ENCODE data around the gene SRL.

SRL gene

DNA sequence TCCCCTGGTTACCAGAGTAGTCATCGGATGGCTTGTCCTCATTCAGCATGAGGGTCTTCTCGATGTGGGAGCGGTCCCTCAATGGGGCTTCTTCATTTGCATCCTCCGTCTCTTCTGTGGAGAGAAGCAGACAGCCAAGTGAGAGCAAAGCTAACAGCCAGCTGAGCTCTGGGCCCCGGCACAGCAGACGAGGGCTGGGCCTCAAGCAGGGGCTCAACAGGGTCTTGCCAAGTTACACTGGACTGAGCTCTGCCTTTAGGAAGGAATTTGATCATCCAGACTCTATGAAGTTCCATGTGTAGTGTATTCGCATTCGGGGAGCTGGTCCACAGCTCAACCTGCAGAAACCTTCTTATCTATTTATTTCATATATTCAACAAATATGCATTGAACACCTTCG is 37.4 kb downstream of the SRL start:
- no peak for ATAC-seq
- TF ChIP-seq ZNF70 (CRISPR knock-in tag; IDR thresholded peaks at IDR 0.05) (no peak), CSRNP3 (CRISPR knock-in tag; IDR thresholded peaks at IDR 0.05) (no peak), ZFP30 (CRISPR knock-in tag; IDR thresholded peaks at IDR 0.05) (no peak), OSR1 (CRISPR knock-in tag; IDR thresholded peaks at IDR 0.05) (no peak), BACH2 (CRISPR knock-in tag; IDR thresholded peaks at IDR 0.05; ENCODE audit: borderline replicate concordance) (no peak), PATZ1 (CRISPR knock-in tag; IDR thresholded peaks at IDR 0.05; ENCODE audit: borderline replicate concordance) (no peak), ARNTL (CRISPR knock-in tag; IDR thresholded peaks at IDR 0.05; ENCODE audit: borderline replicate concordance, low read depth) (no peak), POU6F1 (CRISPR knock-in tag; IDR thresholded peaks at IDR 0.05; ENCODE audit: borderline replicate concordance, low read depth) (no peak), RARB (CRISPR knock-in tag; IDR thresholded peaks at IDR 0.05) (no peak), GLIS3 (CRISPR knock-in tag; IDR thresholded peaks at IDR 0.05) (no peak), ESRRG (CRISPR knock-in tag; IDR thresholded peaks at IDR 0.05) (no peak), CSDC2 (CRISPR knock-in tag; IDR thresholded peaks at IDR 0.05) (no peak), ZFP3 (CRISPR knock-in tag; IDR thresholded peaks at IDR 0.05) (no peak), ISL1 (CRISPR knock-in tag; IDR thresholded peaks at IDR 0.05) (no peak), CREB5 (CRISPR knock-in tag; IDR thresholded peaks at IDR 0.05; ENCODE audit: low read depth) (no peak), PPARA (CRISPR knock-in tag; IDR thresholded peaks at IDR 0.05; ENCODE audit: borderline replicate concordance) (no peak), ZC3H10 (CRISPR knock-in tag; IDR thresholded peaks at IDR 0.05) (no peak), ZNF565 (CRISPR knock-in tag; conservative IDR thresholded peaks at IDR 0.05; ENCODE audit: low read depth) (no peak), TCF4 (CRISPR knock-in tag; IDR thresholded peaks at IDR 0.05; ENCODE audit: borderline replicate concordance) (no peak), TOX (CRISPR knock-in tag; IDR thresholded peaks at IDR 0.05; ENCODE audit: borderline replicate concordance) (no peak)

DNA sequence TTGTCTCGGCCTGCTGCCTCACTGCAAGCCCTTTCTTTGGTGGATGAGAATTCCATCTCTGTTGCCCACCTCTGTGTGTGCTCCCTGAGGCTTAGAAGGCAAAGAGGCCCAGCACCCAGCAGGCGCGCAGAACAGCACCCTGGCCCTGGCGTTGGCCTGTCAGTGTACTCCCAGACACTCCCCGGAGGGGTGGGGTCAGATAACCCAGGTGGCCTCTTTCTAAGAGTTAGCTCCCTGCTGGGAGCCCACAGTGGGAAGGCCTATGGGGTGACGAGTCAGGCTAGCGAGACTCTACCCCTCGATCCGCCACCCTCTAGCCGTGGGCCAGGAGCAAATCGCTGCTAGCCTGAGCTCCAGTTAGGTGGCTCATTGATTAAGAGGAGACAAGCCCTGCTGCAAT is 38.1 kb downstream of the SRL start:
- TF ChIP-seq ZNF70 (CRISPR knock-in tag; IDR thresholded peaks at IDR 0.05) = no peak
- no peak for TF ChIP-seq POU6F1 (CRISPR knock-in tag; IDR thresholded peaks at IDR 0.05; ENCODE audit: borderline replicate concordance, low read depth)
- ATAC-seq = no peak

DNA sequence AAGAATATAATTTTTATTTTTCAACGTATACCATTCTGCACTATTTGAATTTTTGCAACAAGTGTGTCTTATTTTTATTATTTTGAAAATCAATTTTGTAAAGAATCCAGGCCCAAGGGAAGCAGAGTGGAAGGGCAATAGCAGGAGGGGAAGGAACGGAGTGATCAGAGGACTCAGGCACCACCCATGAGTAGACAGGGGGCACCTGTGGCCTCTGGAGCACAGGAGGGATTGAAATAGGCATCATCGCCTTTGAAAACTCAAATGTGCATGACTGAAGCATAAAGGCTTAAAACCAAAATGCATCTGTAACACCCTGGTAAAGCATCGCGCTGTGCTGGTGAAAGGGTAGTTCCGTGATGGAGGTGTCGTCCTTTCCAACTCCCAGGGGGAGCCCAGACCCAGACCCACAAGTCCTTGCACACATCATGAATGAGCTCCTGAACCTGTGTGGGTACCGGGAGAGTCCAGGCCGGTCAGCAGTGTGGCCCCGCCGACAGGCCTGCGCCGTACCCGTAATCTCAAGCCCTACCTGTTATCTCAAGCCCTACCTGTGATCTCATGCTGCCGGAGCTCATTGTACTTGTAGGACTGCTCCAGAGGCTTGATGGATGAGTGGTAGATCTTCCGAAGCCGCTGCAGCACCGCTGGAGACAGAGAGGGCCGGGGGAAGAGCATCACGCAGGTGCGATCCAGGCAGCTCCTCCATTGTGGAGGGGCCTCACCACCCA is 39.1 kb downstream of the SRL start:
- no peak for ATAC-seq
- no peak for TF ChIP-seq ARNTL (CRISPR knock-in tag; IDR thresholded peaks at IDR 0.05; ENCODE audit: borderline replicate concordance, low read depth)
- TF ChIP-seq ISL1 (CRISPR knock-in tag; IDR thresholded peaks at IDR 0.05) = no peak
- no peak for TF ChIP-seq ZFP30 (CRISPR knock-in tag; IDR thresholded peaks at IDR 0.05)
- TF ChIP-seq CREB5 (CRISPR knock-in tag; IDR thresholded peaks at IDR 0.05; ENCODE audit: low read depth) = no peak
- TF ChIP-seq POU6F1 (CRISPR knock-in tag; IDR thresholded peaks at IDR 0.05; ENCODE audit: borderline replicate concordance, low read depth) = no peak
- TF ChIP-seq GLIS3 (CRISPR knock-in tag; IDR thresholded peaks at IDR 0.05) = no peak
- TF ChIP-seq ZNF70 (CRISPR knock-in tag; IDR thresholded peaks at IDR 0.05) = no peak
- TF ChIP-seq TCF4 (CRISPR knock-in tag; IDR thresholded peaks at IDR 0.05; ENCODE audit: borderline replicate concordance) = no peak
- no peak for TF ChIP-seq OSR1 (CRISPR knock-in tag; IDR thresholded peaks at IDR 0.05)
- TF ChIP-seq TOX (CRISPR knock-in tag; IDR thresholded peaks at IDR 0.05; ENCODE audit: borderline replicate concordance) = no peak
- no peak for TF ChIP-seq PATZ1 (CRISPR knock-in tag; IDR thresholded peaks at IDR 0.05; ENCODE audit: borderline replicate concordance)

Data from SK-N-SH treated with all-trans-retinoic acid at 6 μM for 48 hours (cell line).